ENCODE measurements around the gene LITAF. TPM values are rescaled to one million over a fixed set of nuclear protein-coding genes. Genes with fewer than 3 reads are reported as not detected.

The LITAF gene
- polyA plus RNA-seq, 1 donor (not counting 4 experiments of a cell fraction or from before 2014, with no cell fraction given), result 85.4 TPM

GRCh38 chr16:11570806-11571205, 15.9 kb downstream of the LITAF start:
- H3K9me3 ChIP-seq (ENCODE audit: control insufficient read depth, low read depth, low read length), result no peaks in the 10 kb centered on the region
- dilution Hi-C loops (cut with MboI; ENCODE audit: extremely low pct_ligation_motif_present, low sequenced_read_pairs), result no loop called here
- H4K20me1 ChIP-seq (ENCODE audit: control insufficient read depth, extremely low read depth, insufficient read depth, low read length), result peaks cover 22% of the 10 kb centered on the region
- no peak overlapping the region for H3K4me2 ChIP-seq (ENCODE audit: control insufficient read depth, extremely low read depth, insufficient read depth, low read depth, low read length)
- no peak overlapping the region for H2AFZ ChIP-seq (ENCODE audit: control insufficient read depth, low read length)
- TF ChIP-seq EZH2 (IDR thresholded peaks at IDR 0.05; ENCODE audit: low read length), result no peak
- TF ChIP-seq, protein P1, sequence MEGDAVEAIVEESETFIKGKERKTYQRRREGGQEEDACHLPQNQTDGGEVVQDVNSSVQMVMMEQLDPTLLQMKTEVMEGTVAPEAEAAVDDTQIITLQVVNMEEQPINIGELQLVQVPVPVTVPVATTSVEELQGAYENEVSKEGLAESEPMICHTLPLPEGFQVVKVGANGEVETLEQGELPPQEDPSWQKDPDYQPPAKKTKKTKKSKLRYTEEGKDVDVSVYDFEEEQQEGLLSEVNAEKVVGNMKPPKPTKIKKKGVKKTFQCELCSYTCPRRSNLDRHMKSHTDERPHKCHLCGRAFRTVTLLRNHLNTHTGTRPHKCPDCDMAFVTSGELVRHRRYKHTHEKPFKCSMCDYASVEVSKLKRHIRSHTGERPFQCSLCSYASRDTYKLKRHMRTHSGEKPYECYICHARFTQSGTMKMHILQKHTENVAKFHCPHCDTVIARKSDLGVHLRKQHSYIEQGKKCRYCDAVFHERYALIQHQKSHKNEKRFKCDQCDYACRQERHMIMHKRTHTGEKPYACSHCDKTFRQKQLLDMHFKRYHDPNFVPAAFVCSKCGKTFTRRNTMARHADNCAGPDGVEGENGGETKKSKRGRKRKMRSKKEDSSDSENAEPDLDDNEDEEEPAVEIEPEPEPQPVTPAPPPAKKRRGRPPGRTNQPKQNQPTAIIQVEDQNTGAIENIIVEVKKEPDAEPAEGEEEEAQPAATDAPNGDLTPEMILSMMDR (optimal IDR thresholded peaks at IDR 0.05 in 1 of 3, IDR thresholded peaks at IDR 0.05 in 1 of 3, conservative IDR thresholded peaks at IDR 0.05 in 1 of 3; ENCODE audit: extremely low read depth in 1 of 3, insufficient read depth in 2 of 3, low read length in 3 of 3), result no peak
- FAIRE-seq (no peak), DNase-seq (ENCODE audit: low read depth, low spot score) (no peak)
- H3K9me1 ChIP-seq (ENCODE audit: control insufficient read depth, extremely low read depth, insufficient read depth, low read length), result no peaks in the 10 kb centered on the region
- H3K79me2 ChIP-seq (ENCODE audit: control insufficient read depth, insufficient read depth, low read length), result peaks cover 94% of the 10 kb centered on the region
- no peaks in the 10 kb centered on the region for H3K4me1 ChIP-seq (ENCODE audit: control insufficient read depth, extremely low read depth, insufficient read depth, low read length)
- H3K27me3 ChIP-seq (ENCODE audit: control insufficient read depth, extremely low read depth, insufficient read depth, low read length), result no peaks in the 10 kb centered on the region
- no peak overlapping the region for H3K27ac ChIP-seq (ENCODE audit: control insufficient read depth, insufficient read depth, low read length)
- no peak overlapping the region for H3K4me3 ChIP-seq (ENCODE audit: control insufficient read depth in 2 of 3, extremely low read depth in 1 of 3, insufficient read depth in 2 of 3, low read depth in 1 of 3, low read length in 3 of 3)
- H3K36me3 ChIP-seq (ENCODE audit: control insufficient read depth in 2 of 2, extremely low read depth in 1 of 2, insufficient read depth in 2 of 2, low read length in 2 of 2), result peaks cover 6% of the 10 kb centered on the region in 2 experiments
- H3K9ac ChIP-seq (ENCODE audit: control insufficient read depth, extremely low read depth, insufficient read depth, low read length), result no peak overlapping the region

DNA sequence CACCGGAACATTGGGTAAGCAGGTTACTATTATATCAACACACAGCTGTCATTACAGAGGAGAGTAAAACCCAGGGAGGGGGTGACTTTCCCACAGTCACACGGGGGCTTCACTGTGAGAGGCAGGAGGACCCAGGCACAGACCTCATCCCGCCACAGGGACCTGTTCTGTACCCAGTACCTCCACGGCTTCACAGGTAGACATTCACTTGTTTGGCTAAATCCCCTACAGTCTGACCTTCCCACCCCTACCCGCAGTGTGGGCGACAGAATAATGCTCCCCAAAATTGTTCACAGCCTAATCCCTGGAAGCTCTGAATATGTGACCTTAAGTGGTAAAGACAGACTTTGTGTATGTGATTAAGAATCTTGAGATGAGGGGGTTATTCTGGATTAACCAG, 16.5 kb downstream of the LITAF start:
- no peaks in the 10 kb centered on the region for H3K27me3 ChIP-seq (ENCODE audit: control insufficient read depth, extremely low read depth, insufficient read depth, low read length)
- H3K27ac ChIP-seq (ENCODE audit: control insufficient read depth, insufficient read depth, low read length), result no peak overlapping the region
- H4K20me1 ChIP-seq (ENCODE audit: control insufficient read depth, extremely low read depth, insufficient read depth, low read length), result peaks cover 22% of the 10 kb centered on the region
- dilution Hi-C loops (cut with MboI; ENCODE audit: extremely low pct_ligation_motif_present, low sequenced_read_pairs), result no loop called here
- H3K36me3 ChIP-seq (ENCODE audit: control insufficient read depth in 2 of 2, extremely low read depth in 1 of 2, insufficient read depth in 2 of 2, low read length in 2 of 2), result peaks cover 6 to 7% of the 10 kb centered on the region in 2 experiments
- no peak overlapping the region for H3K9ac ChIP-seq (ENCODE audit: control insufficient read depth, extremely low read depth, insufficient read depth, low read length)
- no peak overlapping the region for H3K4me2 ChIP-seq (ENCODE audit: control insufficient read depth, extremely low read depth, insufficient read depth, low read depth, low read length)
- no peaks in the 10 kb centered on the region for H3K4me1 ChIP-seq (ENCODE audit: control insufficient read depth, extremely low read depth, insufficient read depth, low read length)
- no peak for TF ChIP-seq EZH2 (IDR thresholded peaks at IDR 0.05; ENCODE audit: low read length)
- TF ChIP-seq, protein P1 (optimal IDR thresholded peaks at IDR 0.05 in 1 of 3, IDR thresholded peaks at IDR 0.05 in 1 of 3, conservative IDR thresholded peaks at IDR 0.05 in 1 of 3; ENCODE audit: extremely low read depth in 1 of 3, insufficient read depth in 2 of 3, low read length in 3 of 3), result no peak
- H2AFZ ChIP-seq (ENCODE audit: control insufficient read depth, low read length), result no peak overlapping the region
- DNase-seq (ENCODE audit: low read depth, low spot score), result no peak
- H3K9me1 ChIP-seq (ENCODE audit: control insufficient read depth, extremely low read depth, insufficient read depth, low read length), result no peaks in the 10 kb centered on the region
- no peak overlapping the region for H3K4me3 ChIP-seq (ENCODE audit: control insufficient read depth in 2 of 3, extremely low read depth in 1 of 3, insufficient read depth in 2 of 3, low read depth in 1 of 3, low read length in 3 of 3)
- peaks cover 94% of the 10 kb centered on the region for H3K79me2 ChIP-seq (ENCODE audit: control insufficient read depth, insufficient read depth, low read length)
- H3K9me3 ChIP-seq (ENCODE audit: control insufficient read depth, low read depth, low read length), result no peaks in the 10 kb centered on the region
- no peak for FAIRE-seq

All from keratinocyte (primary cell).